ENCODE data around the gene GAA.

The GAA gene

GRCh38 chr17:80061421-80061820 is 40.0 kb upstream of the GAA start:
- H4K20me1 ChIP-seq (ENCODE audit: low read depth, low read length) = no peaks in the 10 kb centered on the region
- no peaks in the 10 kb centered on the region for H3K27me3 ChIP-seq (ENCODE audit: low read length)
- no peaks in the 10 kb centered on the region for H3F3A ChIP-seq (ENCODE audit: insufficient read depth)
- no peaks in the 10 kb centered on the region for H3K9me3 ChIP-seq (ENCODE audit: insufficient read depth, low read length)
- H3K4me2 ChIP-seq (ENCODE audit: low read depth, low read length, poor library complexity, severe bottlenecking) = no peak overlapping the region
- no peaks in the 10 kb centered on the region for H3K36me3 ChIP-seq (ENCODE audit: low read length)
- H3K4me3 ChIP-seq (ENCODE audit: insufficient read depth, low read length, poor library complexity, severe bottlenecking) = no peak overlapping the region
- no peaks in the 10 kb centered on the region for H3K9me2 ChIP-seq (replicated peaks; ENCODE audit: insufficient read depth, low read length)
- TF ChIP-seq CTCF (IDR thresholded peaks at IDR 0.05; ENCODE audit: insufficient read depth, low read length, poor library complexity, severe bottlenecking) (no peak), EZH2phosphoT487 (conservative IDR thresholded peaks at IDR 0.05; ENCODE audit: low read length) (no peak)
- H3K27ac ChIP-seq (ENCODE audit: low read depth, low read length) = no peak overlapping the region
- no peaks in the 10 kb centered on the region for H3K79me2 ChIP-seq (ENCODE audit: insufficient read depth, low read length)
- H2AFZ ChIP-seq (ENCODE audit: low read depth, low read length, severe bottlenecking) = no peak overlapping the region
- H3K9ac ChIP-seq (ENCODE audit: low read length) = no peak overlapping the region

GRCh38 chr17:80063830-80064585 is 37.4 kb upstream of the GAA start:
- Histone ChIP-seq H3F3A (ENCODE audit: insufficient read depth) (no peaks in the 10 kb centered on the region), H3K9ac (ENCODE audit: low read length) (no peak overlapping the region), H3K36me3 (ENCODE audit: low read length) (no peaks in the 10 kb centered on the region), H3K79me2 (ENCODE audit: insufficient read depth, low read length) (no peaks in the 10 kb centered on the region), H2AFZ (ENCODE audit: low read depth, low read length, severe bottlenecking) (no peak overlapping the region), H3K27me3 (ENCODE audit: low read length) (no peaks in the 10 kb centered on the region), H3K9me2 (replicated peaks; ENCODE audit: insufficient read depth, low read length) (no peaks in the 10 kb centered on the region), H3K27ac (ENCODE audit: low read depth, low read length) (no peak overlapping the region), H3K4me3 (ENCODE audit: insufficient read depth, low read length, poor library complexity, severe bottlenecking) (no peak overlapping the region), H4K20me1 (ENCODE audit: low read depth, low read length) (no peaks in the 10 kb centered on the region), H3K4me2 (ENCODE audit: low read depth, low read length, poor library complexity, severe bottlenecking) (no peak overlapping the region), H3K9me3 (ENCODE audit: insufficient read depth, low read length) (no peaks in the 10 kb centered on the region)
- no peak for TF ChIP-seq CTCF (IDR thresholded peaks at IDR 0.05; ENCODE audit: insufficient read depth, low read length, poor library complexity, severe bottlenecking)
- TF ChIP-seq EZH2phosphoT487 (conservative IDR thresholded peaks at IDR 0.05; ENCODE audit: low read length) = no peak

GRCh38 chr17:80064696-80065095 is 36.7 kb upstream of the GAA start:
- Histone ChIP-seq H3K79me2 (ENCODE audit: insufficient read depth, low read length) (no peaks in the 10 kb centered on the region), H3K9me3 (ENCODE audit: insufficient read depth, low read length) (no peaks in the 10 kb centered on the region), H2AFZ (ENCODE audit: low read depth, low read length, severe bottlenecking) (no peak overlapping the region), H4K20me1 (ENCODE audit: low read depth, low read length) (no peaks in the 10 kb centered on the region), H3F3A (ENCODE audit: insufficient read depth) (no peaks in the 10 kb centered on the region), H3K9ac (ENCODE audit: low read length) (no peak overlapping the region), H3K27me3 (ENCODE audit: low read length) (no peaks in the 10 kb centered on the region), H3K4me3 (ENCODE audit: insufficient read depth, low read length, poor library complexity, severe bottlenecking) (no peak overlapping the region), H3K36me3 (ENCODE audit: low read length) (no peaks in the 10 kb centered on the region), H3K9me2 (replicated peaks; ENCODE audit: insufficient read depth, low read length) (no peaks in the 10 kb centered on the region), H3K4me2 (ENCODE audit: low read depth, low read length, poor library complexity, severe bottlenecking) (no peak overlapping the region), H3K27ac (ENCODE audit: low read depth, low read length) (no peak overlapping the region)
- no peak for TF ChIP-seq CTCF (IDR thresholded peaks at IDR 0.05; ENCODE audit: insufficient read depth, low read length, poor library complexity, severe bottlenecking)
- no peak for TF ChIP-seq EZH2phosphoT487 (conservative IDR thresholded peaks at IDR 0.05; ENCODE audit: low read length)
